Measurements from ENCODE around the gene LHFPL3. TPM values are rescaled to one million over a fixed set of nuclear protein-coding genes. Genes with fewer than 3 reads are reported as not detected.

Gene LHFPL3
- polyA plus RNA-seq, 1 of the 3 experiments (the other 2 are of a cell fraction): not detected

- Histone ChIP-seq H3K9me2 (no peaks in the 10 kb centered on the region), H3K9ac (no peak overlapping the region), H3K27me3 (ENCODE audit: insufficient read depth) (peaks cover 15% of the 10 kb centered on the region), H3K4me1 (ENCODE audit: control insufficient read depth in 1 of 2, insufficient read depth in 2 of 2, low read depth in 1 of 2, low read length in 1 of 2) (peaks cover 0 to 3% of the 10 kb centered on the region in 2 experiments; a peak in 1 of 4 replicates), H4K20me1 (ENCODE audit: insufficient read depth) (no peaks in the 10 kb centered on the region), H2AFZ (ENCODE audit: low read depth) (no peak overlapping the region), H3K36me3 (replicated peaks in 1 of 2; ENCODE audit: control insufficient read depth in 1 of 2, insufficient read depth in 2 of 2, low read length in 1 of 2) (no peaks in the 10 kb centered on the region), H3K79me2 (ENCODE audit: insufficient read depth) (no peaks in the 10 kb centered on the region), H3K9me3 (no peaks in the 10 kb centered on the region), H3K27ac (ENCODE audit: low read depth in 2 of 2, low read length in 1 of 2) (no peak overlapping the region), H3K4me3 (ENCODE audit: low read depth in 2 of 2, low read length in 1 of 2) (no peak overlapping the region), H3F3A (replicated peaks; ENCODE audit: insufficient read depth) (no peaks in the 10 kb centered on the region), H3K4me2 (no peak overlapping the region)
- no peak for TF ChIP-seq SIN3A (IDR thresholded peaks at IDR 0.05; ENCODE audit: borderline replicate concordance, low read depth, low read length)
- ChIA-PET CTCF (interaction anchor here (0.8 to 0.9 kb wide), 2 partner anchors 17 to 112 kb away, joined by 3 read pairs; no protein-coding TSS in a partner anchor), POLR2A (no interaction called here)
- peak; percentile 6 for DNase-seq
- WGBS (ENCODE audit: low lambda C conversion rate): 6% methylated on average over 10 of the region's 10 CpGs
Observed at GRCh38 chr7:104772405-104773345, 444.3 kb downstream of the LHFPL3 start.

GRCh38 chr7:104773796-104774195, 445.4 kb downstream of the LHFPL3 start:
- Histone ChIP-seq H3F3A (replicated peaks; ENCODE audit: insufficient read depth) (no peaks in the 10 kb centered on the region), H3K9ac (no peak overlapping the region), H3K27me3 (ENCODE audit: insufficient read depth) (peaks cover 19% of the 10 kb centered on the region), H3K4me3 (ENCODE audit: low read depth in 2 of 2, low read length in 1 of 2) (no peak overlapping the region), H3K9me2 (no peaks in the 10 kb centered on the region), H3K4me1 (ENCODE audit: control insufficient read depth in 1 of 2, insufficient read depth in 2 of 2, low read depth in 1 of 2, low read length in 1 of 2) (peaks cover 0 to 3% of the 10 kb centered on the region in 2 experiments; a peak in 1 of 4 replicates), H3K9me3 (no peaks in the 10 kb centered on the region), H4K20me1 (ENCODE audit: insufficient read depth) (no peaks in the 10 kb centered on the region), H3K4me2 (no peak overlapping the region), H3K27ac (ENCODE audit: low read depth in 2 of 2, low read length in 1 of 2) (no peak overlapping the region), H2AFZ (ENCODE audit: low read depth) (no peak overlapping the region), H3K36me3 (replicated peaks in 1 of 2; ENCODE audit: control insufficient read depth in 1 of 2, insufficient read depth in 2 of 2, low read length in 1 of 2) (no peaks in the 10 kb centered on the region), H3K79me2 (ENCODE audit: insufficient read depth) (no peaks in the 10 kb centered on the region)
- POLR2A ChIA-PET: no interaction called here
- WGBS (ENCODE audit: low lambda C conversion rate): 55% methylated on average over 5 of the region's 5 CpGs
- TF ChIP-seq RFX5 (IDR thresholded peaks at IDR 0.05; ENCODE audit: low read length) (no peak), IRF3 (IDR thresholded peaks at IDR 0.05; ENCODE audit: low read depth, low read length) (no peak), TAF1 (IDR thresholded peaks at IDR 0.05; ENCODE audit: borderline replicate concordance, low read depth, low read length) (no peak), TCF12 (IDR thresholded peaks at IDR 0.05) (no peak), RXRA (IDR thresholded peaks at IDR 0.05; ENCODE audit: borderline replicate concordance, low read depth) (no peak), SMC3 (IDR thresholded peaks at IDR 0.05; ENCODE audit: low read depth, low read length) (no peak), MAX (IDR thresholded peaks at IDR 0.05; ENCODE audit: low read depth) (no peak)
- no peak for DNase-seq
- CTCF ChIA-PET: interaction anchor here (0.9 to 1.1 kb wide), 2 partner anchors 49 to 111 kb away, joined by 3 read pairs; no protein-coding TSS in a partner anchor

- no peak overlapping the region for H3K4me3 ChIP-seq (ENCODE audit: low read depth in 2 of 2, low read length in 1 of 2)
- no peak overlapping the region for H2AFZ ChIP-seq (ENCODE audit: low read depth)
- H3K27ac ChIP-seq (ENCODE audit: low read depth in 2 of 2, low read length in 1 of 2): no peak overlapping the region
- no peaks in the 10 kb centered on the region for H3K9me3 ChIP-seq
- H3K36me3 ChIP-seq (replicated peaks in 1 of 2; ENCODE audit: control insufficient read depth in 1 of 2, insufficient read depth in 2 of 2, low read length in 1 of 2): no peaks in the 10 kb centered on the region
- POLR2A ChIA-PET: no interaction called here
- H3K4me2 ChIP-seq: no peak overlapping the region
- H3K9ac ChIP-seq: no peak overlapping the region
- no peaks in the 10 kb centered on the region for H3K9me2 ChIP-seq
- no peaks in the 10 kb centered on the region for H3K79me2 ChIP-seq (ENCODE audit: insufficient read depth)
- H3K27me3 ChIP-seq (ENCODE audit: insufficient read depth): peaks cover 35% of the 10 kb centered on the region
- H3F3A ChIP-seq (replicated peaks; ENCODE audit: insufficient read depth): no peaks in the 10 kb centered on the region
- H3K4me1 ChIP-seq (ENCODE audit: control insufficient read depth in 1 of 2, insufficient read depth in 2 of 2, low read depth in 1 of 2, low read length in 1 of 2): peaks cover 0 to 3% of the 10 kb centered on the region in 2 experiments; a peak in 1 of 4 replicates
- CTCF ChIA-PET: interaction anchor here (1.1 kb wide), 1 partner anchor 34 kb away, joined by 3 read pairs; no protein-coding TSS in a partner anchor
- DNase-seq: no peak
- H4K20me1 ChIP-seq (ENCODE audit: insufficient read depth): no peaks in the 10 kb centered on the region
- TF ChIP-seq RFX5 (IDR thresholded peaks at IDR 0.05; ENCODE audit: low read length): no peak
- TF ChIP-seq USF1 (IDR thresholded peaks at IDR 0.05; ENCODE audit: borderline replicate concordance, low read depth): no peak
- TF ChIP-seq RXRA (IDR thresholded peaks at IDR 0.05; ENCODE audit: borderline replicate concordance, low read depth): no peak
- TF ChIP-seq ELF1 (IDR thresholded peaks at IDR 0.05): no peak
- no peak for TF ChIP-seq EZH2phosphoT487 (IDR thresholded peaks at IDR 0.05; ENCODE audit: borderline replicate concordance, low read depth)
- TF ChIP-seq EP300 (IDR thresholded peaks at IDR 0.05; ENCODE audit: borderline replicate concordance in 1 of 2, low read depth in 1 of 2, low read length in 1 of 2): no peak
- TF ChIP-seq PBX3 (IDR thresholded peaks at IDR 0.05): no peak
- no peak for TF ChIP-seq ZBTB33 (IDR thresholded peaks at IDR 0.05; ENCODE audit: borderline replicate concordance, low read depth)
- TF ChIP-seq POLR2AphosphoS5 (IDR thresholded peaks at IDR 0.05; ENCODE audit: low read depth, low read length): no peak
Observed at GRCh38 chr7:104775531-104775930, 447.1 kb downstream of the LHFPL3 start.

Data from SK-N-SH (cell line).